Muscle layer of colon (tissue), 2 donors: ENCODE data around the gene AUTS2.

Experiments used
- H3K27ac ChIP-seq: one replicate; pipeline ENCODE4 v1.7.0; 2013; ENCODE audit warnings: low read depth, mild to moderate bottlenecking, low read length, moderate library complexity
- H3K27me3 ChIP-seq, 2 donors: one replicate each; pipeline ENCODE4 v1.7.0; 2013; ENCODE audit warnings: low read length in 2 of 2, mild to moderate bottlenecking in 2 of 2; ENCODE audit not compliant: insufficient read depth in 2 of 2, control insufficient read depth in 1 of 2
- H3K36me3 ChIP-seq: one replicate; pipeline ENCODE4 v1.7.0; 2013; ENCODE audit warnings: mild to moderate bottlenecking, low read length; ENCODE audit not compliant: insufficient read depth
- H3K4me1 ChIP-seq: one replicate; pipeline ENCODE4 v1.7.0; 2013; ENCODE audit warnings: mild to moderate bottlenecking, low read length; ENCODE audit not compliant: insufficient read depth
- H3K4me3 ChIP-seq, 2 donors: one replicate each; pipeline ENCODE4 v1.7.0; 2013; ENCODE audit warnings: low read length in 2 of 2, low read depth in 1 of 2, mild to moderate bottlenecking in 1 of 2, moderate library complexity in 1 of 2
- H3K9ac ChIP-seq: one replicate; pipeline ENCODE4 v1.7.0; 2013; ENCODE audit warnings: low read length
- H3K9me3 ChIP-seq: one replicate; pipeline ENCODE4 v1.7.0; 2013; ENCODE audit warnings: mild to moderate bottlenecking, low read length
- donor health status: abdominal sarcoma.
- donor health status: Adenocarcinoma of cecum.

The AUTS2 gene

DNA sequence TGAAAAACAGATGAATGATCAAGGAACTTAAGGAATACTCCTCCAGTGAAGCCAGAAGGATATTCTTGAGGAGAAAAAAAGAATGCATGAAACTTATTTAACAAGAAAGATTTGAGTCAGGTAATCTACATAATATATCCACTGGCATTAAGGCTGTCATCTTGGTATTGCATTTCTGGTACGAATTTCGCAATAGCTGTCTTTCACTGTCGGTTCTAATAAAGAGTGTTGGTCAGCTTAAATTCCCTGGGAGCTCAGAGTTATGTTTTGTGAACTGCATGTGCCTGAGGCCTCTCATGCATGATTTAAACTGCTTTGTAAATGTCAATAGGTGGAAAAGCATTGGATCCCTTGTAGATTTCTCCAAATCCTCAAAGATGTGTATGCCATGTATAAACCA lies 968.4 kb downstream of the AUTS2 start:
- no peaks in the 10 kb centered on the region for H3K4me1 ChIP-seq
- H3K27me3 ChIP-seq: no peaks in the 10 kb centered on the region
- no peaks in the 10 kb centered on the region for H3K9me3 ChIP-seq
- H3K4me3 ChIP-seq: no peak overlapping the region
- no peak overlapping the region for H3K27ac ChIP-seq
- H3K9ac ChIP-seq: no peak overlapping the region
- H3K36me3 ChIP-seq: no peaks in the 10 kb centered on the region

DNA sequence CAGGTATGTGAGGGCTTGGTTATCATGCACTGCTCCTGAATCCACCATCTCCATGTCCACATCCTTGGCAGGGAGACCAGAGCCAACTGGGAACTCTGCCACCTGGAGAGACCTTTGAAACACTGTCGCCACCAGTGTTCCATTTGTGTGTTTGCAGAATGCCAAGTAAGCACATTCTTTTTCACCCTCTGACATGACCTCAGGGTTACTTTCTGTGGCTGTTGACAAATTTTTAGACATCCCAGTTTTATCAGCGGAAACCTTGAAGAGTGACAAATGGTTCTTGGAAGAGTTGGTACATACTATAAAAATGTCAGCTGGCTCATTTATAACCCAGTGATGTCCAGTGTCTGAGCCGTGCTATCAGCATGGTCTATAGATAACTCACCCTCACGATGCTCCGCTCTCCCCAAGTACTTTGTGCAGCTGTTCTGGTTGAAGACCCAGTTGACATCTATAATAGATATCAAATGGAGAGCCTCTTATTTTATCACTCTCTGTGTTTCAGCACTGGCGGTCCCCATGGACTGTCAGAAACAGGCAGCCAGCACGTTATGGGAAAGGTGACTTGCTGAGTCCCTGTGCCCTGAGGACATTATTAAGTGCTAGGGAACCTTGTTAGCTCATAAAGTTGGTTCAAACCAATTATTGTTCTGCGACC lies 970.5 kb downstream of the AUTS2 start:
- no peaks in the 10 kb centered on the region for H3K36me3 ChIP-seq
- H3K4me3 ChIP-seq: no peak overlapping the region
- H3K27ac ChIP-seq: no peak overlapping the region
- H3K4me1 ChIP-seq: no peaks in the 10 kb centered on the region
- H3K27me3 ChIP-seq: no peaks in the 10 kb centered on the region
- no peaks in the 10 kb centered on the region for H3K9me3 ChIP-seq
- no peak overlapping the region for H3K9ac ChIP-seq

GRCh38 chr7:70569335-70569819 lies 971.1 kb downstream of the AUTS2 start:
- H3K4me1 ChIP-seq: no peaks in the 10 kb centered on the region
- H3K36me3 ChIP-seq: no peaks in the 10 kb centered on the region
- H3K9me3 ChIP-seq: no peaks in the 10 kb centered on the region
- no peak overlapping the region for H3K4me3 ChIP-seq
- no peaks in the 10 kb centered on the region for H3K27me3 ChIP-seq
- H3K27ac ChIP-seq: no peak overlapping the region
- no peak overlapping the region for H3K9ac ChIP-seq

DNA sequence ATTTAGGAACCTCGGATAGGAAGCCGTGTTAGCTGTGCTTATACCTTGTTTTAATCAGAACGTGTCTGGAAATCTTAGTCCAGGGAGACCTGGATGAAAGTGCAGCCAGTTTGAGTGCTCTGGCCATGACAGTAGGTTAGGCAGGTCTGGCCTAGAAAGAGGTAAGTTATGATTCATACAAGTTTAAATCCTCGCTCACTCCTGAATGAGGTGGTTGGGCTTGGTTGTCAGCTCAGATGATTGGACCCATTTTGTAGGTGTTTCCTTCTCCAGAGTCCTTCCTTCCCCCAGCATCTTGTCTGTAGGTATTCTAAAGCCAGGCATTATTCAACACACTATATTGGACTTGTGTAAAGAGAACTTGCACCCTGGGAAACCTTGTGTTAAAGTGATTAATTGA lies 971.8 kb downstream of the AUTS2 start:
- H3K36me3 ChIP-seq: no peaks in the 10 kb centered on the region
- no peak overlapping the region for H3K9ac ChIP-seq
- H3K4me1 ChIP-seq: no peaks in the 10 kb centered on the region
- no peak overlapping the region for H3K27ac ChIP-seq
- no peak overlapping the region for H3K4me3 ChIP-seq
- no peaks in the 10 kb centered on the region for H3K9me3 ChIP-seq
- no peaks in the 10 kb centered on the region for H3K27me3 ChIP-seq

GRCh38 chr7:70570961-70571360 lies 972.7 kb downstream of the AUTS2 start:
- Histone ChIP-seq H3K9me3 (no peaks in the 10 kb centered on the region), H3K9ac (no peak overlapping the region), H3K27ac (no peak overlapping the region), H3K36me3 (no peaks in the 10 kb centered on the region), H3K4me1 (no peaks in the 10 kb centered on the region), H3K27me3 (no peaks in the 10 kb centered on the region), H3K4me3 (no peak overlapping the region)

- H3K9me3 ChIP-seq: no peaks in the 10 kb centered on the region
- no peaks in the 10 kb centered on the region for H3K27me3 ChIP-seq
- H3K36me3 ChIP-seq: no peaks in the 10 kb centered on the region
- H3K27ac ChIP-seq: no peak overlapping the region
- no peak overlapping the region for H3K4me3 ChIP-seq
- H3K9ac ChIP-seq: no peak overlapping the region
- H3K4me1 ChIP-seq: no peaks in the 10 kb centered on the region
These were observed 973.2 kb downstream of the AUTS2 start for GRCh38 chr7:70571403-70571934.

GRCh38 chr7:70571961-70572360 lies 973.7 kb downstream of the AUTS2 start:
- no peak overlapping the region for H3K9ac ChIP-seq
- H3K27ac ChIP-seq: no peak overlapping the region
- H3K4me3 ChIP-seq: no peak overlapping the region
- H3K9me3 ChIP-seq: no peaks in the 10 kb centered on the region
- H3K36me3 ChIP-seq: no peaks in the 10 kb centered on the region
- no peaks in the 10 kb centered on the region for H3K27me3 ChIP-seq
- H3K4me1 ChIP-seq: no peaks in the 10 kb centered on the region

- H3K9ac ChIP-seq: no peak overlapping the region
These were observed 974.3 kb downstream of the AUTS2 start for GRCh38 chr7:70572571-70572970.

DNA sequence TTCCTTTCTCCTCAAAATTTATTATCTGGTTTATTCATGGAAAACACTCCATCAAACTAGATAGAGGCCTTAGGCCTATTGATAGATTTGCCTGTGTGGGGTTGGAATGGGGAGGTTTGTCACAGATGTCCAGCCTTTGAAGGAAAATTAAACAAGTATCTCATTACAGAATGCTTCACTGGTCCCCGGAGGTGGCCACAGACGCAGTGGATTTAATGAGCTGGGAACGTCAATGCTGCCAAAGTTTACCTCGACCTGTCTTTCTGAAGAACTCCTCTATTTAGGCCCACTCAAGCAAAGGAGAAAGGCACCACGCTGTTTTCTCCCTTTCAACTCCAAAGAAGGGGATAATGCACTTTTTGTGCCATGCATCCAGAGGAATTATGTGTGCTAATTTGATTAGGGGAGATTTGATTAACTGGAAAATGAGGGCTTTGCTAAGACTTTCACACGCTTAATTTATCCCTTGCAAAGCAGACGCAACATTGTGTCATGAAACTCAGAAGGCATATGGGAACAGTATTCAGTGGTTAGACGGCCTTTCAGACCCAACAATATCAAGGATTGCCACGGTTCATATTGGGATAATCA lies 974.9 kb downstream of the AUTS2 start:
- Histone ChIP-seq H3K9ac (no peak overlapping the region), H3K9me3 (no peaks in the 10 kb centered on the region)

More at GRCh38 chr7:70572571-70572970, 974.3 kb downstream of the AUTS2 start:
- no peaks in the 10 kb centered on the region for H3K36me3 ChIP-seq
- H3K27ac ChIP-seq: no peak overlapping the region
- no peaks in the 10 kb centered on the region for H3K9me3 ChIP-seq
- H3K27me3 ChIP-seq: no peaks in the 10 kb centered on the region
- H3K4me1 ChIP-seq: no peaks in the 10 kb centered on the region
- H3K4me3 ChIP-seq: no peak overlapping the region

GRCh38 chr7:70573696-70574095 lies 975.4 kb downstream of the AUTS2 start:
- Histone ChIP-seq H3K27me3 (no peaks in the 10 kb centered on the region), H3K36me3 (no peaks in the 10 kb centered on the region), H3K27ac (no peak overlapping the region), H3K9me3 (no peaks in the 10 kb centered on the region), H3K9ac (no peak overlapping the region), H3K4me1 (no peaks in the 10 kb centered on the region), H3K4me3 (no peak overlapping the region)

More for the DNA sequence above, 974.9 kb downstream of the AUTS2 start:
- no peak overlapping the region for H3K4me3 ChIP-seq
- no peak overlapping the region for H3K27ac ChIP-seq
- H3K27me3 ChIP-seq: no peaks in the 10 kb centered on the region
- H3K4me1 ChIP-seq: no peaks in the 10 kb centered on the region
- no peaks in the 10 kb centered on the region for H3K36me3 ChIP-seq

DNA sequence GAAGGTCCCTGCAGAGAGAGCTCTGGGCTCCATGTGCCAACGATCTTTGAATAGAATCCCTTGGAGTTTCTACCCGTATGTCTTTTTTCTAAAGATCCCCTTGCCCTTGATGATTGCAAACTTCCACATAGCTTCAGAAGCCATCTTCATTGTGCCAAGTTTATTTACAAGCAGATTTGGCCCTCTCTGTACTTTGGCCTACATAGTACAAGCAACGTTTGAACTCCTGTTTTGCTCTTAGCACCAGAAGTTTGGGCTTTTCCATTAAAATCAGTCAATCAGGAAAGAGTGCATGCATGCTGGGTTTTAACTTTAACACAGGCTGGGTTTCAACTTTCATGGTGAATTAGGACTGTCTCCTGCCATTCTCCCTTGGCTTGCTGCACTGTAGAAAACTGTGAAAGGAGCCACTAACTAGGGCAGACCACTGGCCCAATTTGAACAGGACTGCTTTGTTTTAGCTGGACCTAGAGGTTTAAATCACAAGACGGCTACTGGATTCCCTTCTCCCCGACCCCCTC lies 976.1 kb downstream of the AUTS2 start:
- no peak overlapping the region for H3K9ac ChIP-seq
- no peaks in the 10 kb centered on the region for H3K36me3 ChIP-seq
- H3K9me3 ChIP-seq: no peaks in the 10 kb centered on the region
- no peak overlapping the region for H3K27ac ChIP-seq
- H3K4me3 ChIP-seq: no peak overlapping the region
- no peaks in the 10 kb centered on the region for H3K4me1 ChIP-seq
- no peaks in the 10 kb centered on the region for H3K27me3 ChIP-seq
